Measurements from ENCODE around the gene SCAMP4. TPM values are rescaled to one million over a fixed set of nuclear protein-coding genes. Genes with fewer than 3 reads are reported as not detected.

Gene SCAMP4
- total RNA-seq, 1 experiment from 2014 or later = 71.1 TPM

DNA sequence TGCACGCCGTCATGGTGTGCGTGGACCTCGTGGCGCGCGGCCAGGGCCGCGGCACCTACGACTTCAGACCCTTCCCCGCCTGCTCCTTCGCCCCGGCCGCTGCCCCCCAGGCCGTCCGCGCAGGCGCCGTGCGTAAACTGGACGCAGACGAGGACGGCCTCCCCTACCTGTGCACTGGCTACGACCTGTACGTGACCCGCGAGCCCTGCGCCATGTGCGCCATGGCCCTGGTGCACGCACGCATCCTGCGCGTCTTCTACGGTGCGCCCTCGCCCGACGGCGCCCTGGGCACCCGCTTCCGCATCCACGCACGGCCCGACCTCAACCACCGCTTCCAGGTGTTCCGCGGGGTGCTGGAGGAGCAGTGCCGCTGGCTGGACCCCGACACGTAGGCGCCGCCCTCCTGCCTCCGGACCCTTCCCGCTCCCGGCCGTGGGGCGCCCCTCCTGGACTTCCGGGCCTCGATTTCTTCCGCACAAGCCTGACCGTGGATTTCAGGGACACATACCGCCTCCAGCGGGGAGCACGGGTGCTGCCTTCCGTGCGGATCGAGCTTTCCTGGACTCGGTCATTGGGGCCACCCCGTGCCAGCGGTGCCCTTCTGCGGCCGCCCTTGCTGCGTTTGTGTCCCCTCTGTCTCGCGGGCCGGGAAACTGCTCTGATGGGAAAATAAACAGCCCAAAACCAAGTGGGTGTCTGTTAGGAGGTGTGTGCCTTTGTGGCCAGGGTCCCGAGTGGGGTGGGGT is 7.7 kb downstream of the SCAMP4 start:
- DNase-seq (ENCODE audit: low spot score) = no peak

DNA sequence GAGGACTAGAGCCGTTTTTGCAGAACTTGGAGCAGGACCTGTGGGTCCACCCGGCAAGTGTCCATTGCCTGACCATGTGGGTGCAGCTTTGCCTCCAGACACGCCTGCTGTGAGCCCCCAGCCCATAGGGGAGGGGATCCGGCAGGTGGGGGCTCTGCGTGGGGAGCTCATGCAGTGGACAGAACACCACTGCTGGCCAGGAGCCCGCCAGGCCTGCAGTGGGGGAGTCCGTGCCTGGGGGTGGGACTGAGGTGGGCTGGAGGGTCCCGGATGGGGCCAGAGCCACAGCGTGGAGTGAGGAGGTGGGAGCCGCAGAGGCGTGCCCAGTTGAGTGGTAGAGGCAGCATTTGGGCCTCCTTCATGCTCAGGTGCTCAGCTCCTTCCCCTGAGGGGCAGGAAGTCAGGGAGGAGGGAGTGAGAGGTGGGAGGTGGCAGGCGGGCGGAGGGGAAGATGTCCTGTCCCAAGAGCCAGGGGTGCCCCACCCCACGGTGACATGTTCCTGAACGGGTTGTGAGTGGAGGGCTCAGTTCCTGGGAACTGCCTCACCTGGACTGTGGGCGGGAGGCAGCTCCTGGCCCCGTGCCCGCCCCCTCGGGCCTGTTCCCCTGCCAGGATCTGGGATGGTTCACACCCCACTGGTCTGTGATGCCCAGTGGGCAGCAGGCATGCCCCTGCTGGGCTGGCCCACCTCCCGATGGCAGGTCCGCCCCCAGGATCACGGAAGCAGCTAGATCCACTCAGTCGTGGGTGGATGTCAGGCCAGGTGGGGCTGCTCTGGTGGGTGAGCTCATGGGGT is 8.8 kb downstream of the SCAMP4 start:
- no peak for DNase-seq (ENCODE audit: low spot score)

DNA sequence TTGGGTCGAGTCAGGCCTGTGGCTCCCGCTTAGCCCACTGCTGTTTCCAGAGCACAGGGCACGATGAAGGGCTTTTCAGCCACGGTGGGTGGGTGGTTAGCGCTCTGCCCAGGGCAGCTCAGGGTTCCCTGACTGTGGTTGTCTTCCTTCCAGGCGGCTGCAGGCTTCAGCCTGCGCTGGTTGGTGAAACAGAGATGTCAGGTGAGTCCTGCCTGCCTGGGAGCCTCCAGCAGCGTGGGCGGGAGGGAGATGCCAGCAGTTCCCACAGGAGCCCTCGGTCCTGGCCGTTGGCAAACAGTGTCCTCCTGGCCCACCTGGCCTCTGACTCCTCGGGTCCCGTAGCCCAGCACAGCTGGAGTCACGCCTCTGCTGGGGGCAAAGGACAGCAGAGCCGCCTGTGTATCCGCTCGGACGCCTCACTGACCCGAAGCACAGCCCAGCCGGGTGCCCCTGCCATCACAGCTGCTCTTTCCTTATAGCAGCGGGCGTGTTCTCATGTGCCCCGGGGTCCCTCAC is 9.7 kb downstream of the SCAMP4 start:
- no peak for DNase-seq (ENCODE audit: low spot score)

DNA sequence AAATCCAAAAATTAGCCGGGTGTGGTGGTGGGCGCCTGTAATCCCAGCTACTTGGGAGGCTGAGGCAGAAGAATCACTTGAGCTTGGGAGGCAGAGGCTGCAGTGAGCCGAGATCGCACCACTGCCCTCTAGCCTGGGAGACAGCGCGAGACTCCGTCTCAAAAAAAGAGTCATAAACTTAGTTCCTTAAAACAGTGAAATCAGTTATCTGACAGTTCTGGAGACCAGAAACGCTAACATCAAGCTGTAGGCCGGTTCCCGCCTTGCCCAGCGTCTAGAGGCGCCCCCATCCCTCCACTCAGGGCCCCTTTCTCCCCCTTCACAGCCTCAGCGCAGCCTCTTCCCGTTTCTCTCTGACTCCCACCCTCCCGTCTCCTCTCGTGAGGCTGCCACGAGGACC is 11.9 kb downstream of the SCAMP4 start:
- no peak for DNase-seq (ENCODE audit: low spot score)

DNA sequence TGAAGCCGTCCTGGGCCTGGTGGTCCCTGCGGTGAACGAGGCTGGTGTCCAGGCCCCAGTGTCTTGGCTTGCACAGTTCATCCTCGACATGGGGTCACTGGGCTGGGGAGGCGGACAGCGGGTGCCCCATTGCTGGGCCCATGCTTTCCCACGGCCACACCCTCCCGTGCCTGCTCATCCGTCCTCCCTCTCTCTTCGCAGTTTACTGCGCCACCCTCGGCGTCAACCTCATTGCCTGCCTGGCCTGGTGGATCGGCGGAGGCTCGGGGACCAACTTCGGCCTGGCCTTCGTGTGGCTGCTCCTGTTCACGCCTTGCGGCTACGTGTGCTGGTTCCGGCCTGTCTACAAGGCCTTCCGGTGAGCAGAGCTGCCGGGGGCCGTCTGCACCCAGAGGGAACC is 12.7 kb downstream of the SCAMP4 start:
- DNase-seq (ENCODE audit: low spot score) = no peak

DNA sequence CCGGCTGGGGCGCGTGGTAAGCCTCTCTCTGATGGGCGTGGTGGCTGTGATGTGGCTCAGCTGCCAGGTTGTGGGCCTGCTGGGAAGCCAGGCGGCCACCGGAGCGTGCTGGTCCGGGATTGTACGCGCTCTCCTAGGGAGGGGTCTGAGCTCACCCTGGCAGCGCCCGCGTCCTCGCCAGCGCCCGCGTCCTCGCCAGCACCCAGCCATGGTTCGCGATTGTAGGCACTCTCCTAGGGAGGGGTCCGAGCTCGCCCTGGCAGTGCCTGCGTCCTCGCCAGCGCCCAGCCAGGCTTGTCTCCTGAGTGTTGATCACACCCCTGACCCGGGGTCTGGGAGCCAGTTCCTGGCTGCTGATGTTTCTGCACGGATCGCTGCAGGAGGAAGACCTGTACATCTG is 13.8 kb downstream of the SCAMP4 start:
- DNase-seq (ENCODE audit: low spot score) = no peak

DNA sequence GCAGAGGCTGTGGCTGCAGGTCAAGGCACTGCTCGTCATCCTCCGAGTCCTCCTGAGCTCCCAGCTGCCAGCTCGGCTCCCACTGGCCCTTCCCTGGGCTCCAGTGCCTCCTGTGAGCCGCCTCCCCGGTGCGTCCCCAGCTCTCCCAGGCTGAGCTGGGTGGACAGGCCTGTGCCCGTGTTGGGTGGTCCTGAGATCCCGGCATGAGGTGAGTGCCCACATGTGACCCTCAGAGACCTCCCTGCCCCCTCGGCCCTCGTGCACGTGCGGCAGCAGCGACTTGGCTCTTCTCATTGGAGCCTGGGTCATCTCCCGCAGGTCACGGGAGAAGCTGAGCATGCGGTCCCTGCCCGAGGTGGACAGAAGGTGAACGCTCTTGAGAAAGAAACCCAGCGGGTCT is 15.4 kb downstream of the SCAMP4 start:
- no peak for DNase-seq (ENCODE audit: low spot score)

DNA sequence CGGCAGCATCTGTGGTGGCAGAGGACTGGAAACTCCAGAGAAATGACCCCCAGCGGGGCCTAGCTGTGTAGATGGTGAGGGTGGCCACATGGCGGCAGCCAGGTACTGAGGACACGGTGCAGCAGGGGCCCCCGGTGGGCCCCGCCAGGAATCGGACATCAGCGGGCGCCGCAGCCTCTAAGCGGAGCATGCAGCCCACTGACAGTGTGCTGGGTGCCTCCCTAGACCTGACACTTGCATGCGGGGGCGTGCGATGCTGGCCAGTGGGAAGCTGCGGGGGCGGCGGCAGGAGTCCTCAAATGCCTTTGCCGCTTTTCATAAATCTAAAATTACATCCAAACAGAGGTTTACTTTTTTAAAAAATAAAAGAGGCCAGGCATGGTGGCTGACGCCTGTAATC is 16.1 kb downstream of the SCAMP4 start:
- DNase-seq (ENCODE audit: low spot score) = no peak

DNA sequence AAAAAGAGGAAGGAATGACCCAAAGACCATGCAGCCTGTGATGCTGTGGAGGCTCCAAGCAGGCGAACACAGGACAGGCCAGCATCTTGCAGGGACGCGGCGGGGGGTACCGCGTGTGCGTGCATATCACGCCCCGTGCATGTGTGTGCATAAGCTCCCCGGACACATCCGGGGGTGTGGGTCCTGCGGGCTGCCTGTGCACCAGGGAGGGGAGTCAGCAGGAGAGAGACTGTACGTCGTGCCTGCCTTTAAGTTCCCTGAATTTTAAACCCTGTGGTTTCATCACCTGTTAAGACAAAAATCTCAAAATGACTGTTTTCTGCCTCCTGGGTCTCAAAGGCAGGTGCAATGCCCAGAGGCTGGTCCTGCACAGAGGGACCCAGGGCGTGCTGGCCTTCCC is 16.6 kb downstream of the SCAMP4 start:
- DNase-seq (ENCODE audit: low spot score) = no peak

DNA sequence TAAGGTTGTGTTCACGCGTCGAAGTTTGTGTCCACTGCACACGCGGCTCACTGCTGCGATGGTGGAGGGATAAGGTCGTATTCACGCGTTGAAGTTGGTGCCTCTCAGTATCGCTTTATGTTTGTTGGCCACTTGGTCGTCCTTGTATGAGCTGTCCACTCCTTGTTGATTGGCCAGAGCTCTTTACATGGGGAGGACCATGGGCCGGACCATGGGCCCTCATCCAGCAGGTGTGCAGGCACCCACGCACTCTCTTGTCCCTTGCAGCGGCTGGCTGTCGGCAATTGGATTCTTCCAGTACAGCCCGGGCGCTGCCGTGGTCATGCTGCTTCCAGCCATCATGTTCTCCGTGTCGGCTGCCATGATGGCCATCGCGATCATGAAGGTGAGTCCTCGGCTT is 17.6 kb downstream of the SCAMP4 start:
- DNase-seq (ENCODE audit: low spot score) = no peak

DNA sequence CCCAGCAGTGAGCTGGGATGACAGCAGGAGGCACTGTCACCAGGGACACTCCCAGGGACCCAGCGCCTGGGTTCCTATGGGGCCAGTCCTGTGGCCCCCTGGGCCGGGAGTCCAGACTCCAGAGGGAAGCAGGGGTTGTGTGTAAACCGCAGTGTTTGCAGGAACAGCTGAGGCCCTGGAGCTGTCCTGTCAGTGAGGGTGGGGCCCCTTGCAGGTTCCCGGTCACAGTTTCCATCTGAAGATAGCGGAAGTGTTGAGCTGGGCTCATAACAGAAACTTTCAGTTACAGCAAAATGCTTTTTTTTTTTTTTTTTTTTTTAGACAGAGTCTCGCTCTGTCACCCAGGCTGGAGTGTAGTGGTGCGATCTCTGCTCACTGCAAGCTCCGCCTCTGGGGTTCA is 18.1 kb downstream of the SCAMP4 start:
- no peak for DNase-seq (ENCODE audit: low spot score)

DNA sequence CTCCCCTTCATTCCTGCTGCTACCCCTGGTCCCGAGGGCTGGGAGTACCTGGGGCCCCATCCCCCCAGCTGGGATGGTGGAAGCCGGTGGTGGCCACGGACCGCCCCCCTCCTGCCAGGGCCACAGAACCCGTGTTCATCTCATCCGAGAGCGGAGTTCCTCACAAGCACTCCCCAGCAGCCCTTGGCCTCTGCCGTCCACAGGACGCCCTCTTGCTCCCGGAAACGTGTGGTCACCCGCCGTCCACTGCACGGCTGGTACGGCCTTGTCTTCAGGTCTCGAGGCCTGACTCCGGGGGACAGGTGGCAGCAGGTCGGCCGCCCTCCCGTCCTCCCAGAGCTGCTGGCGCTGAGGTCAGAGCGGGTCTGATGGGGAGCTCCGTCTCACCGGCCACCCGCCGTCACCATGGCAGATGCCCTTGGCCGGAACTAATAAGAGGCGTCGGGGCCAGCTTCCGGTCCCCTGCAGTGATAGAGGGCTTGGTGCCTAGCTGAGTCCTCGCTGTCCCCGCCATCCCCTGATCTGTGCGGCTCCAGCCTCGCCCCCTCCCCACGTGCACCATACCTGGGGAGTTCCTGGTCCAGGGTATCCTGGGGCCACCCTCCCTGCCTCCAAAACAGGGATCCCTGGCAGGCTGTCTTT is 19.2 kb downstream of the SCAMP4 start:
- no peak for DNase-seq (ENCODE audit: low spot score)

DNA sequence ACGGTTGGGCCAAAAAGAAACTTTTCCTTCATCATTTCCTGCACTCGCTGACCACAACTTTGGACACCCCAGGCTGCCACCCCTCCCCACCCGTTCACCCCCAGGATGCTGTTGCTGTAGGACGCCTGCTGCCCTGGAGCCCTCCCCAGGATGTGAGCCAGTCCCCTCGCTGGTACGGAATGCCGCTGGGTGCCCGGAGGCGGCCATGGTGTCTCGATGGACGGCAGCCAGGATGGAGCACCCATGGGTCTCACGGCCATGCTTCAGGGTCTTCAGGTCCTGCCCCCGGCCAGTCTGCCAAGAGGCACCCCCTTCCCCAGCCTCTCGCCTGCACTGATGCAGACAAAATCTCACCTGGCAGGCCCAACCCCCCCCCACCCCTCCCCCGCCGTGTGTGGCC is 20.3 kb downstream of the SCAMP4 start:
- DNase-seq (ENCODE audit: low spot score) = no peak

DNA sequence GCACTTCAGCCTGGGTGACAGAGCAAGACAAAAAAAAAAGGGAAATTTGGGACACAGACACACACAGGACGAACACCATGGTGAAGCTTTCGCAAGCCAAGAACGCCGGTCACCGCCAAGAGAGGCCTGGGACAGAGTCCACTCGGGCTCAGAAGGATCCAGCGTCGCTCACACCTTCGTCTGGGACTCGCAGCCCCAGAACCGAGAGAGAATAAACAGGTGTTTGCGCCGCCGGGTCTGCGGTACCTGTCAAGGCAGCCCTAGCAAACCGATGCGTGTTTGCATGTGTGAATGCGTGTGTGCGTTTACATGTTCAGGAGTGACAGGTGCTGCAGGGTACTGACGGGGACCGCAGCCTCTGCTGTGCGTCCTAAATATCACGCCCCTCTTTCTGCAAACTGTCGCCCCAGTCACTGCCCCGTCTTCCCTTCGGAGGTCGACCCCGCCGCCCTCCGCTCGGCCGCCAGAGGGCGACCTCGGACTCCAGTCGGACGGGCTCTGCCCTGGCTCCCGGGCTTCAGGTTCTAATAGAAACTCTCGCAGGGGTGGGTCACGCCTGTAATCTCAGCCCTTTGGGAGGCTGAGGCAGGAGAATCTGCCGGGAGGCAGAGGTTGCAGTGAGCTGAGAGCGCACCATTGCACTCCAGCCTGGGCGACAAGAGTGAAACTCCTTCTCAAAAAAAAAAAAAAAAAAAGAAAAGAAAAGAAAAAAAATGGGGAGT is 24.0 kb downstream of the SCAMP4 start:
- peak; percentile 52 for DNase-seq (ENCODE audit: low spot score)

DNA sequence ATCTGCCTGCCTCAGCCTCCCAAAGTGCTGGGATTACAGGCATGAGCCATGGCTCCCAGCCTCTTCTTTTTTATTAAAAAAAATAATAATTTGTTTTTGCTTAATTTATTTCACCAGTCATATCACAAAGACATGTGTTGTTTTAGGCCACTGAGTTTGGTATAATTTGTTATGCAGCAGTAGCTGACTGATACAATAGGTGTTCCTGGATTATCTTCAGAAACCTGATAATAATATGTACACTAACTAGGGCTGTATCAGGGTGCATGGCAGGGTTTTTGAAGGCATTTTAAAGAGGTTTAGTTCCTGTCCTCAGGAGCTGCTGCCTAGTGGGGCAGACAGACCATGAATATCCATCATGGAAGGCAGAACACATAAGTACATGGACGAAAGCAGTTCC is 26.2 kb downstream of the SCAMP4 start:
- DNase-seq (ENCODE audit: low spot score) = no peak

DNA sequence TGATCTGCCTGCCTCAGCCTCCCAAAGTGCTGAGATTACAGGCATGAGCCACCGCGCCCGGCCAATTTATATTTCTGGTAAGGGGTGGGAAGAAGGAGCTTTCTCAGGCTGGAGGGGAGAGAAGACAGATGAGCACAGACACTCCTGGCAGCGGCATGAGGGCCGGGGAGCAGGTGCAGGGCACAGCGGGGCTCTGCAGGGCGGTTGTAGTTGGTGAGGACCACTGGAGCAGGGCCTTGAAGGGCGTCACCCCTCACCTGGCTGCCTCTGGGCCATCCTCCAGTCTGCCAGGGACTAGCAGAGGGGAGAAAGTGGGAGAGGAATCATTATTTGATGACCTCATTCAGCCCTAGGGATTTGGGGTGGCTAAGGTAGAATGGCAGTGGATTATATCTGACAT is 27.2 kb downstream of the SCAMP4 start:
- DNase-seq (ENCODE audit: low spot score) = no peak

DNA sequence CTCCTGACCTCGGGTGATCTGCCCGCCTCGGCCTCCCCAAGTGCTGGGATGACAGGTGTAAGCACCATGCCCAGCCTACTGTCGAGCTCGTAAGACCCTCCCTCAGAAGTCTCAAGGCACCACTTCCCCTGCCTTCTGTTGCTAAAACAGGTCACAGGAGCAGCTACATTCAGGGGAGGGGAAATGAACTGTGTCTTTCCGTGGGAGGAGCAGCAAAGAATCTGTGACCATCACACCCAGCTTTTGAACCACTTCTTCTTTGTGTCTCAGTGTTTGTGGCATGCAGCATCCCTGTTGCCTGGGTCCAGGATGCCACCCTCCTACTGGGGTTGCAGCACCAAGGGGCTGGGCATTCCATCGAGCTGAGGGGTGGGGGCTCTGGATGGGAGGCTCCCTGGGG is 28.0 kb downstream of the SCAMP4 start:
- no peak for DNase-seq (ENCODE audit: low spot score)

DNA sequence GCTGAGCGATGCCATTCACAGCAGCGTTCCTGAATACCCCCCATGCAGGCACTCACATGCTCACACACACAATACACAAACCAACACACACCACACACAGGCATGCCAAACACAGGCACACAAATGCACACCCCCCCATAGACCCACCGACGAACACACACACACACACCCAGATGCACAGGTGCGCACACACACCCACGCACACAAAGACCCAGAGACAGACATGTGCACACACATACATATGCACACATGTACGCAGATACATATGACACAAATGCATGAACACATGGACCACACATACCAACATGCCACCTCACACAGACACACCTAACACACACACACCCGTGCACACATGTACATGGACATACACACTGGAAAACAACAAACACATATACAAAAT is 28.7 kb downstream of the SCAMP4 start:
- DNase-seq (ENCODE audit: low spot score) = no peak

DNA sequence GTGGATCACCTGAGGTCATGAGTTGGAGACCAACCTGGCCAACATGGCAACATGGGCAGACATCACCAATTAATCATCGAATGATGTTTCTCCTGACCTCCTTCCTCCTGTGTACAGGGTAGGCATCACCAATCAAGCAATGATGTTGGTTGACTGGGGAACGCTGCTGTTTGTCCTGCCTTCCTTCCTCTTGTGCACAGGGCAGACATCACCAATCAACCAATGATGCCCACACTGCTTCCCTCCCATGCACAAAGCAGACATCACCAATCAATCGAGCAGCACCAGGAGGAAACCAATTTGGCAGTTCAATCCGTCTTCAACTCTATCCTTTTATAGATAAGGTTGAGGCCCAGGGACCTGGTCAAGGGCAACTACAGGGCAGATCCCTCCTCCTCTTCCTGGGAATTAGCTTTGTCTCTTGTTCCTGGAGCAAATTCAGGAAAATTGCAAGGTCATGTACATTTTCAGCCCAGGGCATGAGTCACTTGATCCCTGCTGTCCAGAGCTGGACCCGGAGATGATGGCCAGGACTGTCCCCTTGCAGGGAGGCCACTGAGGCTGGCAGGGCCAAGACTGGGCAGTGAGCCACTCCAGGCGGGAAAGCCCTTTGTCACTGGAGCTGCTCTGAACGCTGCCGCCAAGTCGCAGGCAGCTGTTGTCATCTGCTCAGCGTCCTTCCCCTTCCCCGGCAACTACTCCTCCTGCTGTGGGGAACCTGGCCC is 30.4 kb downstream of the SCAMP4 start:
- DNase-seq (ENCODE audit: low spot score) = peak; percentile 35

DNA sequence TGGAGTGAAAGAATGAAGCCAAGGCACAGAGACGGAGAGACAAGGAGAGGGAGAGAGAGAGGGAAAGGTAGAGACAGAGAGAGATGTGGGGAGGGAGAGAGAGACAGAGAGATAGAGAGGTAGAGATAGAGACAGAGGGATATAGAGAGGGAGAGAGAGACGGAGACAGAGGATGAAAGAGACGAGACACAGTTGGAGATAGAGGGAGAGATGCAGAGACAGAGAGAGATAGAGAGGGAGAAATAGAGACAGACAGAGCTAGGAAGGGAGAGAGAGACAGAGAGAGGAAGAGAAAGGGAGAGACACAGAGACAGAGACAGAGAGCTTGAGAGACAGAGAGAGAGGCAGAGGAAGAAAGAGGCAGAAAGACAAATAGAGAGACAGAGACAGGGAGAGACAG is 31.2 kb downstream of the SCAMP4 start:
- no peak for DNase-seq (ENCODE audit: low spot score)

DNA sequence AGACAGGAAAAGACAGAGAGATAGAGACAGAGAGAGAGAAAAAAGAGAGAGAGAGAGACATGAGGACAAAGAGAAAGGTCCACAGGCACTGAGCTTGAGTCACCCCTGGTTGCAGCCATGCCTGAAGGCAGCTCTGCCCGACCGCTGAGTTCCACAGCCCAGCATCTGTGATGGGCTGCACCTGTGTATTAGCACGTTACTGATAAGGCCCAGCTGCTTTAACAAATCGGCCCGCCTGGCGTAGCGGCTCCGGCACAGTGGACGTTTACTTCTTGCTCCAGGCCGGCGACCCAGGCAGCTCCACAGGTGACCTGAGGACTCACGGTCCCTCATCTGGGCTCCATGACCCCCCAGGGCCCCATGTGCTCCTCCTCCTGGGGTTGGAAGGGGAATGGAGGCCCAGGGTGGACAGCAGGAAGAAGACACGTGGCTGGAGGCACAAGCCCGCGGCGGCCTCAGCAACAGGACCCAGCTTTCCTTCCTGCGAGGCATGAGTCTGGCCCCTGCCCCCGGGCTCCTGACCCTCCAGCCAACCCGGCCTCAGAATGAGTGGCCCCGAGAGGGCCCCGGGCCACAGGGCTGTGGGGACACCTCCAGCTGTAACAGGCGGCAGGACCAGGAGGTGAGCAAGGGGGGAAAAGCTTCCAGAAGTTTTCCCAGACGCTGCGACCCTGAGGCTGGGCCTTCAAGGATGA is 31.9 kb downstream of the SCAMP4 start:
- DNase-seq (ENCODE audit: low spot score) = no peak

All from A172 (cell line).